ENCODE results near the gene APOC3.

APOC3 gene

DNA sequence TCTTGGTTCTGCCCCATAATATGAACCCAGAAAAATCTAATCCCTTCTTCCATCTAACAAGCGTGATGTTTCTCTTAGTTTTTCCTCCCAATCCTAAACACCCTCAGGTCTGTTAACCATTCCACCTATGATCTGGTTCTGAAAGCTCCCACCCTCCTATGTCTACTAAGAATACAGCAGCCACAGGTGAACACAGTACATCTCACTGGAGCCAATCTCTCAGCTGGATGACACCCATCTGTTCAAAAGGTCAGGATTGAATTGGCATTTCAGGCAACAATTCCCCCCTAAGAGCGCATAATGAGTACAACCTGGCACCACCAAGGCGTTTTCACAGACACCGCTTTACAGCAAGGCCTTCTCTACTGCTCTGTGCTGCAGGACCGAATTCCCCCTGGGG lies 26.7 kb downstream of the APOC3 start:
- no peaks in the 10 kb centered on the region for H3K27me3 ChIP-seq (replicated peaks; ENCODE audit: control insufficient read depth, insufficient read depth, low read length)
- H3K9ac ChIP-seq (ENCODE audit: low read length) = no peak overlapping the region
- peaks cover 45% of the 10 kb centered on the region for H3K4me1 ChIP-seq (ENCODE audit: control insufficient read depth, insufficient read depth, low read length)
- H3K36me3 ChIP-seq (ENCODE audit: control insufficient read depth, insufficient read depth, low read length, severe bottlenecking) = peaks cover 37% of the 10 kb centered on the region
- no peaks in the 10 kb centered on the region for H3K9me3 ChIP-seq (ENCODE audit: control insufficient read depth, low read length)
- DNase-seq (ENCODE audit: low read depth) = no peak
- no peak overlapping the region for H3K4me3 ChIP-seq (ENCODE audit: low read length)

DNA sequence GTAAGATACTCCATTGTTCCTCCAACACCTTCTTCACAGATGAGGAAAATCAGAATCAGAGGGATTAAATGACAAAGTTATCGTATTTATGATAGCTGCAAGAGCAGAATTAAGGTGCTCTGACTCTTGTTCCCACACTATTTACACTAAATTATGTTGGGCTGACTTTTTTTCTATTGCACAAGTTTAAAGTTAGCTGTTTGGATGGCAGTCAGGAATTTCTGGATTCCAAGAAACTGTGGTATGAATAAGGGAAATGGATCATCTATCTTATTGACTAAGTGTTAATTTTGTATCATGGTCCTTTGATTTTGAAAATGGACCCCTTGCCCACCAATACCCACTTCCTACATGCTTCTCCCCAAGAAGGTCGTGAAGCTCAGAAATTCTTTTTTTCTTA lies 27.6 kb downstream of the APOC3 start:
- H3K4me1 ChIP-seq (ENCODE audit: control insufficient read depth, insufficient read depth, low read length) = peaks cover 41% of the 10 kb centered on the region
- peak; percentile 24 for DNase-seq (ENCODE audit: low read depth)
- no peak overlapping the region for H3K9ac ChIP-seq (ENCODE audit: low read length)
- no peaks in the 10 kb centered on the region for H3K9me3 ChIP-seq (ENCODE audit: control insufficient read depth, low read length)
- H3K36me3 ChIP-seq (ENCODE audit: control insufficient read depth, insufficient read depth, low read length, severe bottlenecking) = peaks cover 46% of the 10 kb centered on the region
- H3K27me3 ChIP-seq (replicated peaks; ENCODE audit: control insufficient read depth, insufficient read depth, low read length) = no peaks in the 10 kb centered on the region
- H3K4me3 ChIP-seq (ENCODE audit: low read length) = no peak overlapping the region

DNA sequence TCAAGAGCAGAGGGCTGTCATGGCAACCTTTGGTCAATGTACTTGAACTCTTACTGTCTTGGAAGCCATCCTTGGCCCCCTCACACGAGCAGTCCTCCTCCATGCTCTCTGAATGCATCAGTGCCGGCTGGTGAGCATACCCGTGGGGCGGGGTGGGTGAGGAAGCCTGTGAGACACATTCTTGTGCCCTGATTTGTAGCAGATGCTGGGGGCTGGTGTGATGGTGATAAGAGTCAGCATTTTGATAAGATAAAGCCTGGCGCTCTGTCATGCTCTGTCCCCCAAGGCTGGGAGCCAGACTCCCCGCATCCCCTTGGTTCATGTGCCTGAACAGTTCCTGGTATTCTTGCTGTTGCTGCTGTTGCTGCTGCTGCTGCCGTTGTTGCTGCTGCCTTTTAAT lies 28.2 kb downstream of the APOC3 start:
- Histone ChIP-seq H3K9ac (ENCODE audit: low read length) (no peak overlapping the region), H3K9me3 (ENCODE audit: control insufficient read depth, low read length) (no peaks in the 10 kb centered on the region), H3K4me3 (ENCODE audit: low read length) (no peak overlapping the region), H3K36me3 (ENCODE audit: control insufficient read depth, insufficient read depth, low read length, severe bottlenecking) (peaks cover 48% of the 10 kb centered on the region), H3K27me3 (replicated peaks; ENCODE audit: control insufficient read depth, insufficient read depth, low read length) (no peaks in the 10 kb centered on the region), H3K4me1 (ENCODE audit: control insufficient read depth, insufficient read depth, low read length) (peaks cover 35% of the 10 kb centered on the region)
- DNase-seq (ENCODE audit: low read depth) = no peak

DNA sequence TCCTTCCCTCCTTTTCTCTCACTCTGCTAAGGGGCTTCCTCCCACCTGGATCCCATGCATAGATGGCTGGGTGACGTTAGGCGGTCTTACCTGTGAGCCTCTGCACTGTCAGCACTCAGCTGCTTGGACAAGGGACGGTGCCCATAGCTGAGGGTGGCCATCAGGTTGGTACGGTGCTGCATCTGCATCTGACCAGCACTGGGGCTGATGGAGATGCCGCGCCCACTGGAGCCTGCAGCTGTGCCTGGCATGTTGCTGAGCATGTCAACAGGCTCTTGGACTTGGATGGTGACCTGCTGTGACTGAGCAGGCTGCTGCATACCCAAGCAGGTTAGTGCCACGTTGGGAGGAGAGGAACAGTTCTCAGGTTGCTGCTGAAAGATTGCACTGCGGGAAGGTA lies 29.5 kb downstream of the APOC3 start:
- H3K36me3 ChIP-seq (ENCODE audit: control insufficient read depth, insufficient read depth, low read length, severe bottlenecking) = peaks cover 60% of the 10 kb centered on the region
- peaks cover 22% of the 10 kb centered on the region for H3K4me1 ChIP-seq (ENCODE audit: control insufficient read depth, insufficient read depth, low read length)
- no peak overlapping the region for H3K4me3 ChIP-seq (ENCODE audit: low read length)
- no peak overlapping the region for H3K9ac ChIP-seq (ENCODE audit: low read length)
- no peaks in the 10 kb centered on the region for H3K9me3 ChIP-seq (ENCODE audit: control insufficient read depth, low read length)
- no peak for DNase-seq (ENCODE audit: low read depth)
- H3K27me3 ChIP-seq (replicated peaks; ENCODE audit: control insufficient read depth, insufficient read depth, low read length) = no peaks in the 10 kb centered on the region

DNA sequence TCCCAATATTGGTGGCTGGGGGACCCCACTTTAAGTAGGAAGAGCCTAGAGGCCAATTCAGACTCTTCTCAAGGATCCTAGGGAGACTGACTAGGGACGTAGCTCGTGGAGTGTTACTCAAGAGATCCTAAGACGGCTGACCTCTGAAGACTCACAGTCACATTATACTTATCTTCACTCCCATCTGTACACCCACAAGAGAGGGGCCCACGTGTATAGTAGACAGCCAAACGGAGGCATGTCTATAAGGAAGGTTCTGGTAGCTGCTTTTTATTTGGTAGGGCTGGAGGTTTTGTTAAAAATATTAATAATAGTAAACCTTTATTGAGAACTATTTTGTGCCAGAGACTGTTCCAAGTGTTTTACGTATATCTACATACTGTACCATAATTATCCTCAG lies 30.6 kb downstream of the APOC3 start:
- H3K4me3 ChIP-seq (ENCODE audit: low read length) = no peak overlapping the region
- DNase-seq (ENCODE audit: low read depth) = no peak
- peaks cover 33% of the 10 kb centered on the region for H3K4me1 ChIP-seq (ENCODE audit: control insufficient read depth, insufficient read depth, low read length)
- no peaks in the 10 kb centered on the region for H3K9me3 ChIP-seq (ENCODE audit: control insufficient read depth, low read length)
- H3K9ac ChIP-seq (ENCODE audit: low read length) = no peak overlapping the region
- H3K27me3 ChIP-seq (replicated peaks; ENCODE audit: control insufficient read depth, insufficient read depth, low read length) = no peaks in the 10 kb centered on the region
- peaks cover 65% of the 10 kb centered on the region for H3K36me3 ChIP-seq (ENCODE audit: control insufficient read depth, insufficient read depth, low read length, severe bottlenecking)

DNA sequence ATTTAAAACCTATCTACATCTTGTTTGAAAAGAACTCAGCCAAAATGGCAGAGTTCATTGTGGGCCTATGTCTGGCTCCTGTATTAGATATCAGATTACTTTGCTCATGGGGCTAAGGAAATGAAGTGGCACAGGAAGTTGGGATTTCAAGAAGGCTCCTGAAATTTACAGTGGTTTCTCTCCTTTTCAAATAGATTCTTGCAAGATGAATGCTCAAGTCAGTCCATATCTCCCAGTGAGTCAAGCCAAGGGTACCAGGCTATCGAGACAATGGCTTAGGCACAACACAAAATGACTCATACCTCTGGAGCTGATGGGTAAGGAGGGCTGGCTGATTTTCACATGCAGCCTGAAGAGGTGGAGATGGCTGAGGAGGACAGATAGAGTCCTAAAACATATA lies 31.8 kb downstream of the APOC3 start:
- Histone ChIP-seq H3K9me3 (ENCODE audit: control insufficient read depth, low read length) (no peaks in the 10 kb centered on the region), H3K4me3 (ENCODE audit: low read length) (no peak overlapping the region), H3K27me3 (replicated peaks; ENCODE audit: control insufficient read depth, insufficient read depth, low read length) (no peaks in the 10 kb centered on the region), H3K9ac (ENCODE audit: low read length) (no peak overlapping the region), H3K4me1 (ENCODE audit: control insufficient read depth, insufficient read depth, low read length) (peaks cover 39% of the 10 kb centered on the region), H3K36me3 (ENCODE audit: control insufficient read depth, insufficient read depth, low read length, severe bottlenecking) (peaks cover 65% of the 10 kb centered on the region)
- peak; percentile 13 for DNase-seq (ENCODE audit: low read depth)

DNA sequence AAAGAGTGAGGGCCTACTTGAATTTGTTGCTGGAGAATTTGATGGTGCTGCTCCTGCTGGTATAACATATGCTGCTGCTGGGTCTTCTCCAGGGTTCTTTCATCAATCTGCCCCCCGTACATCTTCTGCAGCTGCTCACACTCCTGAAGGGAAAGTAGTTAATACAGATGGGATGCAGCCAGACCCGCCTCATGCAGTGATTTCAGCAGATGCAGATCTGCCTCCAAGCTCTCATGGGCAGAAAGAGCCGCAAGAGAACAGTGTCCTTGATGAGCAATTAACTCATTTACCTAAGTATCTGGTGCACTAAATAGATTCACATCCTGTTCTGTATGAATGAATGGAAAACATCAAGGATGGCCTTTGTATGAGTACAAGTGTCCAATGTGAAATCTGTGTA lies 32.5 kb downstream of the APOC3 start:
- H3K27me3 ChIP-seq (replicated peaks; ENCODE audit: control insufficient read depth, insufficient read depth, low read length) = no peaks in the 10 kb centered on the region
- no peak for DNase-seq (ENCODE audit: low read depth)
- H3K4me1 ChIP-seq (ENCODE audit: control insufficient read depth, insufficient read depth, low read length) = peaks cover 39% of the 10 kb centered on the region
- H3K9me3 ChIP-seq (ENCODE audit: control insufficient read depth, low read length) = no peaks in the 10 kb centered on the region
- H3K36me3 ChIP-seq (ENCODE audit: control insufficient read depth, insufficient read depth, low read length, severe bottlenecking) = peaks cover 66% of the 10 kb centered on the region
- no peak overlapping the region for H3K9ac ChIP-seq (ENCODE audit: low read length)
- no peak overlapping the region for H3K4me3 ChIP-seq (ENCODE audit: low read length)

DNA sequence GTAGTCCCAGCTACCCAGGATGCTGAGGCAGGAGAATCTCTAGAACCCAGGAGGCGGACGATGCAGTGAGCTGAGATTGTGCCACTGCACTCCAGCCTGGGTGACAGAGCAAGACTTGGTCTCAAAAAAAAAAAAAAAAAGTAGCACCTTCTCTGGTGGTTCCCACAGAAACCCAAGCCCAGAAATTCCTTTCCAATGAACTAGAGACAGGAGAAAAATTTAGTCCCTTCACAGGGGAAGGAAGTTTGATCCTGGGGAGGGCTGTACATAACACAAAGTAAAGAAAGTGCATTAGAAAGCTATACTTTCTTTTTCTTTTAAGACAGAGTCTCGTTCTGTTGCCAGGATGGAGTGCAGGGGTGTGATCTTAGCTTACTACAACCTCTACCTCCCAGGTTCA lies 33.2 kb downstream of the APOC3 start:
- peaks cover 39% of the 10 kb centered on the region for H3K4me1 ChIP-seq (ENCODE audit: control insufficient read depth, insufficient read depth, low read length)
- no peak overlapping the region for H3K9ac ChIP-seq (ENCODE audit: low read length)
- no peaks in the 10 kb centered on the region for H3K27me3 ChIP-seq (replicated peaks; ENCODE audit: control insufficient read depth, insufficient read depth, low read length)
- DNase-seq (ENCODE audit: low read depth) = no peak
- H3K4me3 ChIP-seq (ENCODE audit: low read length) = no peak overlapping the region
- no peaks in the 10 kb centered on the region for H3K9me3 ChIP-seq (ENCODE audit: control insufficient read depth, low read length)
- peaks cover 68% of the 10 kb centered on the region for H3K36me3 ChIP-seq (ENCODE audit: control insufficient read depth, insufficient read depth, low read length, severe bottlenecking)

DNA sequence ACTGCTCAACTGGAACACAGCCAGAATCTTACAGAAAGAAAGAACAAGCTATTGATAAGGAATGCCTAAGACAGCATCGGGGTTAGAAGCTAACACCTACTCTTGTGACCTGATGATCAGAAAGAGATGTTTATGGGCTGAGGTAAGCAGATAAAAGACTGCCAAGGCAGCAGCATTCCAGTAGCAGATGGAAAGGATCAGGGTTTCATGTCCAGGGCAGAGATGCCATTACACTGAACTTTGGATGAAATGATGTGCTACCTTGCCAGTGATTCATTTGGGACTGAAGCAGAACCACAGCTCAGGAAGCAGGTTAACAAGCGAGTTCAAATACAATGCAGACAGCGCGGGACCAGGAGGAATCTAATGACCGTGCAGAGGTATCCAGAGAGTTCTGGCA lies 34.8 kb downstream of the APOC3 start:
- H3K36me3 ChIP-seq (ENCODE audit: control insufficient read depth, insufficient read depth, low read length, severe bottlenecking) = peaks cover 66% of the 10 kb centered on the region

DNA sequence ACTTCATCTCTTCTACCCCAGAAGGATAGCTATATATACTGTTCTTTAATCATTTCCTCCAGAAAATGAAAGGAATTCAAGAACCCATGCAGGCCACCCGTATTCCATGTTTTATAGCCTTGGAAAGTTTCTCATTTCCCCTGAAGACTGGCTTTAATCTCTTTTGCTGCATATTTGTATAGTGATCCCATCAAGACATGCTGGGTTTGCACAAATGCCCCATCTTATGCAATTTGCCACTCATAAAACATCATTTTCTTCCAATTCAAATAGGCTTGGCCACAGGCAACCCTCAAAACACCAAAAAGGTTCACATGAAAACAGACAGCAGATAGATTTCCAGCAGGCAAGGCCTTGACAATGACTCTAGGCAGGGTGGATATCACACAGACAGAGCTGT lies 36.0 kb downstream of the APOC3 start:
- Histone ChIP-seq H3K4me3 (ENCODE audit: low read length) (peak overlapping the region; percentile 25), H3K27me3 (replicated peaks; ENCODE audit: control insufficient read depth, insufficient read depth, low read length) (no peaks in the 10 kb centered on the region), H3K9me3 (ENCODE audit: control insufficient read depth, low read length) (no peaks in the 10 kb centered on the region), H3K36me3 (ENCODE audit: control insufficient read depth, insufficient read depth, low read length, severe bottlenecking) (peaks cover 67% of the 10 kb centered on the region), H3K9ac (ENCODE audit: low read length) (peak overlapping the region; percentile 73), H3K4me1 (ENCODE audit: control insufficient read depth, insufficient read depth, low read length) (peaks cover 39% of the 10 kb centered on the region)
- DNase-seq (ENCODE audit: low read depth) = peak; percentile 40

More for the DNA sequence above, 34.8 kb downstream of the APOC3 start:
- Histone ChIP-seq H3K4me1 (ENCODE audit: control insufficient read depth, insufficient read depth, low read length) (peaks cover 39% of the 10 kb centered on the region), H3K4me3 (ENCODE audit: low read length) (no peak overlapping the region), H3K9me3 (ENCODE audit: control insufficient read depth, low read length) (no peaks in the 10 kb centered on the region), H3K27me3 (replicated peaks; ENCODE audit: control insufficient read depth, insufficient read depth, low read length) (no peaks in the 10 kb centered on the region), H3K9ac (ENCODE audit: low read length) (no peak overlapping the region)
- DNase-seq (ENCODE audit: low read depth) = no peak

DNA sequence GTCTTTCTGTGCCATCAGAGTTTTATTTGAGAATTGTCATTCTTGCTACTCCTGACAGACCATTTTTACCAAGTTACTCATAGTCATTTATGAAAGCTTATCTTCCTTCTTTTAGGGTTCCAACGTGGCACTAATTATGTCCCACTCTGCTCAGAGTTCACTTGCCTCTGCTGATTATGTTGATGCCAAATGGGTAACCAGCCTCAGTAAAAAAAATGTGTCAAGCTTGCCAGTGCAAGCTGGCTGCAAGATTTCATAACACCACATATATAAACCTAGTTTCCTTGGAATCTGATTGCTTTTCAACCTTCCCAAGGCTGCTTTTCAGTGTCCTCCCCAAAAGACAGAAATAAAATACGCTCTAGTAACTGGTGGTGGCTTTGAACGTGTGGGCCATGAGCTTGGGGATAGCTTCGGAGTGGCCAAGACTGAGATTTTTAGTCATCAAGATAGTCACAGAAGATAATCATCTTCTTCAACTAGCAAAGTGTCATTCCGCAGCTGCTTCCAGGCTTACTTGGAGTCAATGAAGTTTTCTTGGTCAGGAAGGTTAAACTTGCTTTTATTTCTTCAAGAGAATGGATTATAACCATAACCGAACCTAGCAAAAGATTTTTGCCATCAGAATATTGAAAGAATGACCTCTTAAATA lies 37.2 kb downstream of the APOC3 start:
- Histone ChIP-seq H3K4me1 (ENCODE audit: control insufficient read depth, insufficient read depth, low read length) (peaks cover 50% of the 10 kb centered on the region), H3K9ac (ENCODE audit: low read length) (peak overlapping the region; percentile 73), H3K36me3 (ENCODE audit: control insufficient read depth, insufficient read depth, low read length, severe bottlenecking) (peaks cover 57% of the 10 kb centered on the region), H3K9me3 (ENCODE audit: control insufficient read depth, low read length) (no peaks in the 10 kb centered on the region), H3K4me3 (ENCODE audit: low read length) (no peak overlapping the region), H3K27me3 (replicated peaks; ENCODE audit: control insufficient read depth, insufficient read depth, low read length) (no peaks in the 10 kb centered on the region)
- peak; percentile 18 for DNase-seq (ENCODE audit: low read depth)

DNA sequence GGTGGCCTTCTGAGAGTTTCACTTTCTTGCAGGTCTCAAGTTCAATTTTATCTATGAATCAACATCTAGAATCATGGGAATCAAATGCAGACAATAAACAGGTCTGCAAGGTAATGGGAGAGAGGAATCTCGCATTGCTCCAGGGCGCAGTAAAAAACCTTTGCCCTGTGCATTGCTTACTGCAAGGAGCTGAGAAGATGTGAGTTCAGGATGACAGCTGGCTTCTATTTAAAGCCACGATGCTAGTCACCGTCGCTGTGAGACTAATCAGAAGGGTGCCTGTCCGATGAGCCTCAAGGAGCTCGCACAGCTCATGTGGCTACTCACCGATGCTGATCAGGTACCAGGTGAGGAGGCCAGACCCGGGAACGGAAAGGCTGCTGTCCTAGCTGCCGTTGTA lies 37.9 kb downstream of the APOC3 start:
- peaks cover 58% of the 10 kb centered on the region for H3K36me3 ChIP-seq (ENCODE audit: control insufficient read depth, insufficient read depth, low read length, severe bottlenecking)
- H3K4me3 ChIP-seq (ENCODE audit: low read length) = no peak overlapping the region
- peaks cover 50% of the 10 kb centered on the region for H3K4me1 ChIP-seq (ENCODE audit: control insufficient read depth, insufficient read depth, low read length)
- no peak overlapping the region for H3K9ac ChIP-seq (ENCODE audit: low read length)
- no peaks in the 10 kb centered on the region for H3K27me3 ChIP-seq (replicated peaks; ENCODE audit: control insufficient read depth, insufficient read depth, low read length)
- H3K9me3 ChIP-seq (ENCODE audit: control insufficient read depth, low read length) = no peaks in the 10 kb centered on the region
- DNase-seq (ENCODE audit: low read depth) = no peak

Measured in adipocyte (in vitro differentiated cells).